Calu3 (cell line): ENCODE data around the gene ZNF563. TPM values are rescaled to one million over a fixed set of nuclear protein-coding genes. Genes with fewer than 3 reads are reported as not detected.

Experiments used
- Bru-seq: library from RNA; stranded (reverse); fragments of 400-500 nt; gene quantifications from one replicate; lab custom pipeline; 2021; lab: Mats Ljungman, UMichigan
- BruChase-seq, 2 experiments: library from RNA; stranded (reverse); fragments of 400-500 nt; gene quantifications; one replicate each; lab custom pipeline; 2021; lab: Mats Ljungman, UMichigan
- BruUV-seq: library from RNA; stranded (reverse); fragments of 400-500 nt; replicated peaks from 2 replicates; lab custom pipeline; 2021; lab: Mats Ljungman, UMichigan
- CTCF ChIA-PET: fragments of 300-600 bp; sonication (Branson Sonifier 250); formaldehyde crosslinking; loops from one replicate; lab custom pipeline; 2022; ENCODE audit warnings: antibody characterized with exemption; lab: Charles Lee
- DNase-seq: peaks from one replicate; pipeline ENCODE4 v3.0.0; 2022
- H3K27ac Mint-ChIP-seq: one replicate; pipeline ENCODE4 v1.8.0; 2022; ENCODE audit warnings: mixed read lengths; ENCODE audit not compliant: unreplicated experiment
- H3K27me3 Mint-ChIP-seq: one replicate; pipeline ENCODE4 v1.8.0; 2022; ENCODE audit warnings: mixed read lengths; ENCODE audit not compliant: unreplicated experiment
- H3K36me3 Mint-ChIP-seq: one replicate; pipeline ENCODE4 v1.8.0; 2022; ENCODE audit warnings: mild to moderate bottlenecking, moderate library complexity, mixed read lengths; ENCODE audit not compliant: insufficient read depth, unreplicated experiment
- H3K4me1 Mint-ChIP-seq: one replicate; pipeline ENCODE4 v1.8.0; 2022; ENCODE audit warnings: mild to moderate bottlenecking, low read depth, mixed read lengths; ENCODE audit not compliant: unreplicated experiment
- H3K4me3 Mint-ChIP-seq: one replicate; pipeline ENCODE4 v1.8.0; 2022; ENCODE audit warnings: mild to moderate bottlenecking, low read depth, moderate library complexity, mixed read lengths; ENCODE audit not compliant: unreplicated experiment
- H3K9me3 Mint-ChIP-seq: one replicate; pipeline ENCODE4 v1.8.0; 2022; ENCODE audit warnings: low read depth, mixed read lengths; ENCODE audit not compliant: unreplicated experiment
- CTCF ChIP-seq: fragments of 200-600 bp; IDR thresholded peaks from one replicate; pipeline ENCODE4 v1.8.0; 2022; ENCODE audit warnings: antibody characterized with exemption; ENCODE audit not compliant: unreplicated experiment
- intact Hi-C: fragments of 100-400 bp; cut with micrococcal nuclease; formaldehyde crosslinking; loops from one replicate; pipeline ENCODE4 v1.10.0; 2022; ENCODE audit not compliant: unreplicated experiment
- long read RNA-seq: library from polyadenylated mRNA; stranded (forward); transcript quantifications from one replicate; pipeline ENCODE4 v2.0.0, GENCODE V29; 2022
- total RNA-seq: library from RNA; stranded (reverse); gene quantifications from 2 replicates; pipeline ENCODE4 v1.2.3, GENCODE V29; 2022

Gene ZNF563
- 0.81 and 1.3 TPM in 2 replicates for total RNA-seq
- Bru-seq, nascent RNA, result percentile 33 among the genes with signal in this experiment
- percentile 31 among the genes with signal in this experiment for BruChase-seq, experiment 1, labeled RNA remaining after a 6-hour chase
- BruChase-seq, experiment 2, labeled RNA remaining after a 2-hour chase, result percentile 35 among the genes with signal in this experiment
- long read RNA-seq, partial matches to known transcripts, result 0 of 3 reads
- long read RNA-seq, other reads (novel, unspliced or antisense), result 2 of 3 reads

DNA sequence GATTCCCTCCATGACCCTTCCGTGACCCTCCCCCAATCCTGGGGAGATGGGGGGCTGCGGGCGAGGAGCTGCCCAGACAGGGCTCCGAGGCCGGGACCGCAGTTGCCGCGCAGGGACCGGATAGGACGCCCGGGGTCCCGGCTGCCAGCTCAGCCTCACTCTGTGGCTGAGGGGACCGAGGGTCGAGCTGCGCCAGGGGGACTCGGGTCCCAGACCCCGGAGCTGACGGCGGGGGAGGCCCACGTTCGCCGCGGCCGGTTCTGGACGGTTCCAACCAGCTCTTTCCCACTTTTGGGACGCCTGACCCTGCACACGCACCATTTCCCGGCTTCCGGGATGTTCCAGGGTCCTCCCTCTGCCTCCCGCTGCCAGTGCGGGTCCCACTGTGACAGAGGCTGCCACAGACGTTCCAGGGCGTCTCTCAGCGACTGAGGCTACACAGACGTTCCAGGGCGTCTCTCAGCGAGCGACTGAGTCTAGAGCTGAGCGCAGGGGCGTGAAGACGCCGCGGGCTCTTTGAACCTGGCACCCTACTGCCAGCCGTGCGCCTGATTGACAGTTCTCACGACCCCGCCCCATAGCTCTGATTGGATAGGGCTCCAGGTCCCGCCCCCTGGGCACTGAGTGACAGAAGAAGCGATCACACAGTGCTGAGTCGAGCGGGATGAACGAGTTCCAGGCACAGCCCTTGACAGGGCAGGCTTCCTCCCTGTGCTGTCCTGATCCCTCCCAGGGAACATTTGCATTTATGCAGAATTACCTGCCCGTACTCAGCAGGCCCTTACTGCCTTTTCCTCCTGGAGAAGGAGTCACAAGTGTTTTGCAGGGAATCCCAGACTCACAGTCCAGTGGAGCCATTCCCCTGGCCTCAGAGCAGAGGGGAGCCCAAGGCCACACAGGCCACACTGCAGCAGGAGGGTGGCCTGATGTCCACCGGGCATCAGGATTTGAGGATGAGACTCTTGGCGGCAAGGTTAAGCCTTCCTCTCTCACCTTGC lies at the start of gene ZNF563:
TSS of gene ZNF563 (minus strand) at position 472 of the 998 bp plus-strand sequence. CDS start at position 321, 151 bp downstream.
- peaks cover 4% of the 10 kb centered on the region for H3K9me3 Mint-ChIP-seq
- CTCF ChIA-PET, result interaction anchor here (0.6 to 1.1 kb wide), 5 partner anchors 9 to 1212 kb away, joined by 3 to 7 read pairs (median 3); partner anchors contain the start of genes ZNF442 and ZNF799
- H3K4me3 Mint-ChIP-seq, result peak within 1 kb of the TSS; percentile 81
- intact Hi-C loops, result no loop called here
- peak; percentile 93 for DNase-seq
- no TSS peak for BruUV-seq
- H3K4me1 Mint-ChIP-seq, result no peaks in the 10 kb centered on the region
- H3K27ac Mint-ChIP-seq, result peak within 1 kb of the TSS; percentile 50
- no peak for TF ChIP-seq CTCF
- H3K27me3 Mint-ChIP-seq, result no peaks in the 10 kb centered on the region
- peaks cover 14% of the 10 kb centered on the region for H3K36me3 Mint-ChIP-seq

DNA sequence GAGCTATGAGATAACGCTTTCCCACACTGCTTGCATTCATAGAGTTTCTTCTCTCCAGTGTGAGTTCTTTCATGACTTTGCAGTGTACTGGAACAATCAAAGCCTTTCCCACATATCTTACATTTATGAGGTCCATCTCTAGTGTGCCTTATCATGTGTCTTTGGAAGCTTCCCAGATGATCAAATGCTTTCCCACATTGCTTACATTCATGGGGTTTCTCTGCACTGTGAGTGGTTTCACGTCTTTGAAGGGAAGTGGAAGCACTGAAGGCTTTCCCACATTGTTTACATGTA lies 47.0 kb upstream of the ZNF563 start:
- Mint-ChIP-seq H3K9me3 (peaks cover 11% of the 10 kb centered on the region), H3K4me3 (no peak overlapping the region), H3K36me3 (no peaks in the 10 kb centered on the region), H3K27ac (no peak overlapping the region), H3K4me1 (no peaks in the 10 kb centered on the region), H3K27me3 (no peaks in the 10 kb centered on the region)
- no peak for TF ChIP-seq CTCF
- no peak for DNase-seq
- intact Hi-C loops, result no loop called here
- CTCF ChIA-PET, result no interaction called here
- BruUV-seq, result no TSS peak

- no peak overlapping the region for H3K27ac Mint-ChIP-seq
- TF ChIP-seq CTCF, result no peak
- intact Hi-C loops, result no loop called here
- no TSS peak for BruUV-seq
- H3K36me3 Mint-ChIP-seq, result no peaks in the 10 kb centered on the region
- no peak for DNase-seq
- peaks cover 11% of the 10 kb centered on the region for H3K9me3 Mint-ChIP-seq
- no peaks in the 10 kb centered on the region for H3K4me1 Mint-ChIP-seq
- no peaks in the 10 kb centered on the region for H3K27me3 Mint-ChIP-seq
- H3K4me3 Mint-ChIP-seq, result no peak overlapping the region
- CTCF ChIA-PET, result no interaction called here
Measured at GRCh38 chr19:12379732-12380443, 46.5 kb upstream of the ZNF563 start.

- H3K27me3 Mint-ChIP-seq, result no peaks in the 10 kb centered on the region
- DNase-seq, result no peak
- peaks cover 15% of the 10 kb centered on the region for H3K9me3 Mint-ChIP-seq
- no peaks in the 10 kb centered on the region for H3K36me3 Mint-ChIP-seq
- H3K4me1 Mint-ChIP-seq, result no peaks in the 10 kb centered on the region
- no peak overlapping the region for H3K27ac Mint-ChIP-seq
- CTCF ChIA-PET, result no interaction called here
- intact Hi-C loops, result no loop called here
- no peak overlapping the region for H3K4me3 Mint-ChIP-seq
- no TSS peak for BruUV-seq
- TF ChIP-seq CTCF, result no peak
Measured at GRCh38 chr19:12374026-12374425, 40.6 kb upstream of the ZNF563 start.
